ENCODE results near the gene PALLD. TPM values are rescaled to one million over a fixed set of nuclear protein-coding genes. Genes with fewer than 3 reads are reported as not detected.

Gene PALLD
- total and polyA plus RNA-seq, 2 donors (not counting 3 experiments of a cell fraction or from before 2014, with no cell fraction given) = 13.4 to 48.2 TPM

GRCh38 chr4:168734703-168735678, 238.1 kb downstream of the PALLD start:
- no peak overlapping the region for H2AFZ ChIP-seq (ENCODE audit: low read depth, low read length)
- no peaks in the 10 kb centered on the region for H3K79me2 ChIP-seq (ENCODE audit: control insufficient read depth, insufficient read depth, low read length)
- dilution Hi-C loops (cut with MboI; ENCODE audit: extremely low pct_ligation_motif_present, low sequenced_read_pairs) = no loop called here
- POLR2A ChIA-PET = no interaction called here
- DNase-seq (ENCODE audit: low read depth, low spot score) (no peak), FAIRE-seq (no peak)
- H4K20me1 ChIP-seq (replicated peaks; ENCODE audit: control insufficient read depth, extremely low read depth, insufficient read depth, low read length) = no peaks in the 10 kb centered on the region
- no peak overlapping the region for H3K4me3 ChIP-seq (replicated peaks in 1 of 3; ENCODE audit: insufficient read depth in 1 of 3, low read depth in 1 of 3, low read length in 3 of 3)
- H3K4me2 ChIP-seq (ENCODE audit: insufficient read depth, low read length) = no peak overlapping the region
- no peaks in the 10 kb centered on the region for H3K9me3 ChIP-seq (replicated peaks; ENCODE audit: control insufficient read depth, insufficient read depth, low read length)
- H3K4me1 ChIP-seq (ENCODE audit: control insufficient read depth, extremely low read depth, insufficient read depth, low read length) = no peaks in the 10 kb centered on the region
- BruUV-seq (replicated peaks) = no TSS peak
- no peaks in the 10 kb centered on the region for H3K27me3 ChIP-seq (ENCODE audit: control insufficient read depth in 2 of 2, insufficient read depth in 2 of 2, low read length in 2 of 2)
- H3K9me1 ChIP-seq (replicated peaks; ENCODE audit: control insufficient read depth, extremely low read depth, insufficient read depth, low read length) = no peaks in the 10 kb centered on the region
- intact Hi-C loops (cut with micrococcal nuclease) = no loop called here
- no peak overlapping the region for H3K9ac ChIP-seq (replicated peaks; ENCODE audit: extremely low read depth, insufficient read depth, low read length)
- H3K27ac ChIP-seq (ENCODE audit: insufficient read depth, low read depth, low read length) = no peak overlapping the region
- TF ChIP-seq EZH2 (IDR thresholded peaks at IDR 0.05; ENCODE audit: borderline replicate concordance, low read depth, low read length, severe bottlenecking) (no peak), POLR2A (IDR thresholded peaks at IDR 0.05; ENCODE audit: low read depth, low read length) (no peak), FOS (IDR thresholded peaks at IDR 0.05; ENCODE audit: borderline replicate concordance, insufficient read depth, low read length) (no peak), MYC (IDR thresholded peaks at IDR 0.05; ENCODE audit: low read depth, low read length) (no peak), GATA2 (IDR thresholded peaks at IDR 0.05; ENCODE audit: insufficient read depth, insufficient read length, low read depth, low read length) (no peak), JUN (IDR thresholded peaks at IDR 0.05; ENCODE audit: borderline replicate concordance, insufficient read depth, insufficient read length, low read depth) (no peak), MAX (IDR thresholded peaks at IDR 0.05; ENCODE audit: insufficient read depth, insufficient read length) (no peak), CTCF (IDR thresholded peaks at IDR 0.05; ENCODE audit: extremely low read depth in 1 of 2, insufficient read depth in 1 of 2, low read depth in 1 of 2, low read length in 2 of 2) (no peak), POLR2AphosphoS5 (IDR thresholded peaks at IDR 0.05; ENCODE audit: insufficient read depth, low read depth, low read length) (no peak)
- no peaks in the 10 kb centered on the region for H3K36me3 ChIP-seq (ENCODE audit: control insufficient read depth in 2 of 2, extremely low read depth in 1 of 2, insufficient read depth in 2 of 2, low read length in 2 of 2)
- CTCF ChIA-PET = interaction anchor here (0.7 to 1.5 kb wide), 5 partner anchors 9 to 221 kb away, joined by 3 read pairs; no protein-coding TSS in a partner anchor

Data from endothelial cell of umbilical vein (primary cell).